ENCODE data around the gene DAPK2. TPM values are rescaled to one million over a fixed set of nuclear protein-coding genes. Genes with fewer than 3 reads are reported as not detected.

DAPK2 gene
- total and polyA plus RNA-seq, 8 donors, result 18.3 to 59.3 (median 24.2) TPM

GRCh38 chr15:64024172-64025050 is 21.9 kb downstream of the DAPK2 start:
- intact Hi-C loops (cut with DNase I), result no loop called here
- ATAC-seq (no peak), DNase-seq (no peak)
- TF ChIP-seq CTCF (IDR thresholded peaks at IDR 0.05), result no peak
- H3K9me3 ChIP-seq, result no peaks in the 10 kb centered on the region
- peaks cover 0 to 9% of the 10 kb centered on the region in 2 donors for H3K36me3 ChIP-seq
- peaks cover 9 to 27% of the 10 kb centered on the region in 2 donors for H3K4me1 ChIP-seq
- H3K4me3 ChIP-seq, result no peak overlapping the region
- H3K27me3 ChIP-seq, result no peaks in the 10 kb centered on the region
- peak overlapping the region in 1 of 2 donors; percentile 48 for H3K27ac ChIP-seq

- intact Hi-C loops (cut with DNase I), result no loop called here
- DNase-seq (no peak), ATAC-seq (no peak)
- Histone ChIP-seq H3K27ac (no peak overlapping the region), H3K4me1 (peaks cover 14 to 33% of the 10 kb centered on the region in 2 donors), H3K36me3 (peaks cover 0 to 9% of the 10 kb centered on the region in 2 donors), H3K27me3 (no peaks in the 10 kb centered on the region), H3K9me3 (no peaks in the 10 kb centered on the region), H3K4me3 (no peak overlapping the region)
- TF ChIP-seq CTCF (IDR thresholded peaks at IDR 0.05), result no peak
Measured at GRCh38 chr15:64023220-64023619, 23.1 kb downstream of the DAPK2 start.

- H3K4me3 ChIP-seq, result no peak overlapping the region
- intact Hi-C loops (cut with DNase I), result no loop called here
- no peaks in the 10 kb centered on the region for H3K27me3 ChIP-seq
- no peak for TF ChIP-seq CTCF (IDR thresholded peaks at IDR 0.05)
- H3K27ac ChIP-seq, result no peak overlapping the region
- H3K4me1 ChIP-seq, result peaks cover 8 to 29% of the 10 kb centered on the region in 2 donors
- H3K36me3 ChIP-seq, result peaks cover 0 to 9% of the 10 kb centered on the region in 2 donors
- DNase-seq (no peak), ATAC-seq (no peak)
- no peaks in the 10 kb centered on the region for H3K9me3 ChIP-seq
Measured at GRCh38 chr15:64022571-64022970, 23.7 kb downstream of the DAPK2 start.

GRCh38 chr15:64019764-64020163 is 26.5 kb downstream of the DAPK2 start:
- intact Hi-C loops (cut with DNase I), result no loop called here
- no peaks in the 10 kb centered on the region for H3K9me3 ChIP-seq
- peak overlapping the region in 1 of 2 donors; percentile 55 for H3K27ac ChIP-seq
- TF ChIP-seq CTCF (IDR thresholded peaks at IDR 0.05), result no peak
- no peaks in the 10 kb centered on the region for H3K27me3 ChIP-seq
- DNase-seq (peak in 1 of 4 donors; percentile 67), ATAC-seq (peak; percentile 84)
- H3K4me1 ChIP-seq, result peaks cover 16 to 18% of the 10 kb centered on the region in 2 donors
- H3K36me3 ChIP-seq, result peaks cover 0 to 9% of the 10 kb centered on the region in 2 donors
- no peak overlapping the region for H3K4me3 ChIP-seq

GRCh38 chr15:64017591-64018163 is 28.6 kb downstream of the DAPK2 start:
- H3K4me1 ChIP-seq, result peaks cover 21 to 23% of the 10 kb centered on the region in 2 donors
- no peak overlapping the region for H3K27ac ChIP-seq
- H3K9me3 ChIP-seq, result no peaks in the 10 kb centered on the region
- TF ChIP-seq CTCF (IDR thresholded peaks at IDR 0.05), result no peak
- ATAC-seq (no peak), DNase-seq (no peak)
- no peak overlapping the region for H3K4me3 ChIP-seq
- H3K36me3 ChIP-seq, result peaks cover 0 to 9% of the 10 kb centered on the region in 2 donors
- H3K27me3 ChIP-seq, result no peaks in the 10 kb centered on the region
- intact Hi-C loops (cut with DNase I), result no loop called here
